B cell (primary cell): Measurements from ENCODE around the gene THOC7.

Experiments
- EZH2 ChIP-seq: IDR thresholded peaks from 2 replicates; pipeline ENCODE4 v1.6.1; 2012; ENCODE audit warnings: borderline replicate concordance, low read depth, mild to moderate bottlenecking, moderate library complexity, low read length; ENCODE audit not compliant: insufficient read depth, poor library complexity, severe bottlenecking
- TF ChIP-seq, protein P1 (sequence below): fragments of 200-600 bp; IDR thresholded peaks from one replicate; pipeline ENCODE4 v1.8.0; 2022; ENCODE audit warnings: antibody characterized with exemption, mild to moderate bottlenecking

DNA sequence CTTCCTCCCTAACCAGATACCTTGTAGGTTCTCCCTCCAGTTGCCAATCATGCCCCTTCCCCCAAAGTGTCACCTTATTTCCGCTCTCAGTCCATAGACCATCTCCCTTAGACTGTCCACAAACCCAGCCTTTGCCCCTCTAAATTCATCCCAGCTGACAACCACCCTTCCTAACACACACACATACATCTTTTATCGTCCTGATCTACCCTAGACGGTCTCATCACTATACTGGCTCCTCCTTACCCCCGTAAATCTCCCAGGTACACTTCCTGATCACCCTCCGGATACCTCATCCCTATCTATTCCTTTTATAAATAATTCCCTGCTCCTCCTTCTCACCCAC lies 828 bp downstream of the THOC7 start:
- TF ChIP-seq, protein P1, sequence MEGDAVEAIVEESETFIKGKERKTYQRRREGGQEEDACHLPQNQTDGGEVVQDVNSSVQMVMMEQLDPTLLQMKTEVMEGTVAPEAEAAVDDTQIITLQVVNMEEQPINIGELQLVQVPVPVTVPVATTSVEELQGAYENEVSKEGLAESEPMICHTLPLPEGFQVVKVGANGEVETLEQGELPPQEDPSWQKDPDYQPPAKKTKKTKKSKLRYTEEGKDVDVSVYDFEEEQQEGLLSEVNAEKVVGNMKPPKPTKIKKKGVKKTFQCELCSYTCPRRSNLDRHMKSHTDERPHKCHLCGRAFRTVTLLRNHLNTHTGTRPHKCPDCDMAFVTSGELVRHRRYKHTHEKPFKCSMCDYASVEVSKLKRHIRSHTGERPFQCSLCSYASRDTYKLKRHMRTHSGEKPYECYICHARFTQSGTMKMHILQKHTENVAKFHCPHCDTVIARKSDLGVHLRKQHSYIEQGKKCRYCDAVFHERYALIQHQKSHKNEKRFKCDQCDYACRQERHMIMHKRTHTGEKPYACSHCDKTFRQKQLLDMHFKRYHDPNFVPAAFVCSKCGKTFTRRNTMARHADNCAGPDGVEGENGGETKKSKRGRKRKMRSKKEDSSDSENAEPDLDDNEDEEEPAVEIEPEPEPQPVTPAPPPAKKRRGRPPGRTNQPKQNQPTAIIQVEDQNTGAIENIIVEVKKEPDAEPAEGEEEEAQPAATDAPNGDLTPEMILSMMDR: no peak
- no peak for TF ChIP-seq EZH2
